ENCODE data around the gene CHAT.

GRCh38 chr10:49657606-49658005, 43.8 kb downstream of the CHAT start:
- TF ChIP-seq YY1 (IDR thresholded peaks at IDR 0.05; ENCODE audit: insufficient read depth, insufficient read length) (no peak), SUZ12 (IDR thresholded peaks at IDR 0.05; ENCODE audit: extremely low read depth, insufficient read depth, insufficient read length) (no peak)
